ENCODE data around the gene ZNF385C. TPM values are rescaled to one million over a fixed set of nuclear protein-coding genes. Genes with fewer than 3 reads are reported as not detected.

The ZNF385C gene
- total RNA-seq, 1 experiment from 2014 or later: 4.0 TPM

DNA sequence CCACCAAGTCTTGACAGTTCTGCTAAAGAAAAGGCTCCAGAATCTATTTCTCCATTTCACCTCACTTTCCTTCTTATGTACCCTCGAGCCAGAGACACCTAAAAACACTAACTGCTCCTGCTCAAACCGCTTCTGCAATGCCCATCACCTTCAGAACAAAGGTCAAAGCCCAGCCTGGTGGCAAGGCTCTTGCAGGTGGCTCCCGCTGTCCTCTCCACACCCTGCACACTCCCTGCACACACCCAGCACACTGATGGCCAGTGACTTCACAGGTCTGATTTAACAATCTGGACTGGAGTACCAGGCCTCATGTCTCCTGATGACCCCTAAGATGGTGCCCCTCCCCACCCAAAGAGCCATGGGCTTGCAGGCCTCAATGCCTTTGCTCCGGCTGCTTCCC, 38.0 kb downstream of the ZNF385C start:
- CTCF ChIA-PET: no interaction called here
- Mint-ChIP-seq H3K27me3 (ENCODE audit: unreplicated experiment) (peaks cover 71% of the 10 kb centered on the region), H3K4me1 (ENCODE audit: low read depth, unreplicated experiment) (no peaks in the 10 kb centered on the region), H3K36me3 (ENCODE audit: insufficient read depth, unreplicated experiment) (no peaks in the 10 kb centered on the region), H3K9me3 (ENCODE audit: low read depth, unreplicated experiment) (no peaks in the 10 kb centered on the region), H3K27ac (ENCODE audit: unreplicated experiment) (no peak overlapping the region), H3K4me3 (ENCODE audit: low read depth, unreplicated experiment) (no peak overlapping the region)
- TF ChIP-seq, protein P1, sequence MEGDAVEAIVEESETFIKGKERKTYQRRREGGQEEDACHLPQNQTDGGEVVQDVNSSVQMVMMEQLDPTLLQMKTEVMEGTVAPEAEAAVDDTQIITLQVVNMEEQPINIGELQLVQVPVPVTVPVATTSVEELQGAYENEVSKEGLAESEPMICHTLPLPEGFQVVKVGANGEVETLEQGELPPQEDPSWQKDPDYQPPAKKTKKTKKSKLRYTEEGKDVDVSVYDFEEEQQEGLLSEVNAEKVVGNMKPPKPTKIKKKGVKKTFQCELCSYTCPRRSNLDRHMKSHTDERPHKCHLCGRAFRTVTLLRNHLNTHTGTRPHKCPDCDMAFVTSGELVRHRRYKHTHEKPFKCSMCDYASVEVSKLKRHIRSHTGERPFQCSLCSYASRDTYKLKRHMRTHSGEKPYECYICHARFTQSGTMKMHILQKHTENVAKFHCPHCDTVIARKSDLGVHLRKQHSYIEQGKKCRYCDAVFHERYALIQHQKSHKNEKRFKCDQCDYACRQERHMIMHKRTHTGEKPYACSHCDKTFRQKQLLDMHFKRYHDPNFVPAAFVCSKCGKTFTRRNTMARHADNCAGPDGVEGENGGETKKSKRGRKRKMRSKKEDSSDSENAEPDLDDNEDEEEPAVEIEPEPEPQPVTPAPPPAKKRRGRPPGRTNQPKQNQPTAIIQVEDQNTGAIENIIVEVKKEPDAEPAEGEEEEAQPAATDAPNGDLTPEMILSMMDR (IDR thresholded peaks at IDR 0.05; ENCODE audit: unreplicated experiment): no peak
- intact Hi-C loops (cut with micrococcal nuclease; ENCODE audit: unreplicated experiment): no loop called here
- no peak for DNase-seq
- BruUV-seq (replicated peaks): no TSS peak

GRCh38 chr17:42059815-42060214, 38.5 kb downstream of the ZNF385C start:
- no peaks in the 10 kb centered on the region for H3K36me3 Mint-ChIP-seq (ENCODE audit: insufficient read depth, unreplicated experiment)
- intact Hi-C loops (cut with micrococcal nuclease; ENCODE audit: unreplicated experiment): no loop called here

DNA sequence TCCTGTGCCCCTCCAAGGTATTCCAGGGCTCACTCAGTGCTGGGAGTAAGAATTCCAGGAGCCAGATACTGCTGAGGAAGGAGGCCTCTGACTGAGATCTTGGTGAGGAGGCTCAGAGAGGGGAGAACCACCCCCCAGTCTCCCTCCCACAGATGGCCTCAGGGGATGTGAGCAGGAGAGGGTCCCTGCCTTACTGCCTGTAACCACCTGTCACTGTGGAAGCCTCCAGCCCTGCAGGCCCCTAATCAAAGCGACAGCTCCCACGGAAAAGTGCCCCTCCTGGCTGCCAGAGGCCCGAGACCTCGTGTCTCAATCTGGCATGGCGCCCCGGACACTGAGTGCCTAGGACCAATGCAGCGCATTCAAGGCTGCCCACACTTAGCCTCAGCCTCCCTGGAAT, 40.2 kb downstream of the ZNF385C start:
- no TSS peak for BruUV-seq (replicated peaks)
- intact Hi-C loops (cut with micrococcal nuclease; ENCODE audit: unreplicated experiment): no loop called here
- Mint-ChIP-seq H3K4me3 (ENCODE audit: low read depth, unreplicated experiment) (no peak overlapping the region), H3K36me3 (ENCODE audit: insufficient read depth, unreplicated experiment) (no peaks in the 10 kb centered on the region), H3K9me3 (ENCODE audit: low read depth, unreplicated experiment) (no peaks in the 10 kb centered on the region), H3K27ac (ENCODE audit: unreplicated experiment) (no peak overlapping the region), H3K4me1 (ENCODE audit: low read depth, unreplicated experiment) (no peaks in the 10 kb centered on the region), H3K27me3 (ENCODE audit: unreplicated experiment) (peaks cover 76% of the 10 kb centered on the region)
- DNase-seq: no peak
- TF ChIP-seq, protein P1 (IDR thresholded peaks at IDR 0.05; ENCODE audit: unreplicated experiment): no peak
- CTCF ChIA-PET: interaction anchor here (0.6 kb wide), 1 partner anchor 92 kb away, joined by 8 read pairs; no protein-coding TSS in a partner anchor

More at GRCh38 chr17:42059815-42060214, 38.5 kb downstream of the ZNF385C start:
- Mint-ChIP-seq H3K27me3 (ENCODE audit: unreplicated experiment) (peaks cover 75% of the 10 kb centered on the region), H3K4me3 (ENCODE audit: low read depth, unreplicated experiment) (no peak overlapping the region), H3K9me3 (ENCODE audit: low read depth, unreplicated experiment) (no peaks in the 10 kb centered on the region), H3K27ac (ENCODE audit: unreplicated experiment) (no peak overlapping the region), H3K4me1 (ENCODE audit: low read depth, unreplicated experiment) (no peaks in the 10 kb centered on the region)
- no TSS peak for BruUV-seq (replicated peaks)
- CTCF ChIA-PET: no interaction called here
- no peak for DNase-seq
- TF ChIP-seq, protein P1 (IDR thresholded peaks at IDR 0.05; ENCODE audit: unreplicated experiment): no peak

GRCh38 chr17:42056635-42057034, 41.6 kb downstream of the ZNF385C start:
- Mint-ChIP-seq H3K27me3 (ENCODE audit: unreplicated experiment) (peaks cover 76% of the 10 kb centered on the region), H3K27ac (ENCODE audit: unreplicated experiment) (no peak overlapping the region), H3K4me1 (ENCODE audit: low read depth, unreplicated experiment) (no peaks in the 10 kb centered on the region), H3K36me3 (ENCODE audit: insufficient read depth, unreplicated experiment) (no peaks in the 10 kb centered on the region), H3K9me3 (ENCODE audit: low read depth, unreplicated experiment) (no peaks in the 10 kb centered on the region), H3K4me3 (ENCODE audit: low read depth, unreplicated experiment) (no peak overlapping the region)
- DNase-seq: no peak
- no TSS peak for BruUV-seq (replicated peaks)
- TF ChIP-seq, protein P1 (IDR thresholded peaks at IDR 0.05; ENCODE audit: unreplicated experiment): no peak
- intact Hi-C loops (cut with micrococcal nuclease; ENCODE audit: unreplicated experiment): no loop called here
- CTCF ChIA-PET: interaction anchor here (1.5 kb wide), 1 partner anchor 9 kb away, joined by 6 read pairs; no protein-coding TSS in a partner anchor
